Dermis microvascular lymphatic vessel endothelial cell (primary cell): ENCODE measurements around the gene ZNF14. TPM values are rescaled to one million over a fixed set of nuclear protein-coding genes. Genes with fewer than 3 reads are reported as not detected.

Experiments used
- total RNA-seq: library from RNA; depleted of rRNA; stranded (reverse); fragments of >200 nt; gene quantifications from 2 replicates; pipeline ENCODE4 v1.2.1, GENCODE V29; 2014

ZNF14 gene
- total RNA-seq, 1 donor from 2014 or later: 2.8 TPM

Other genes starting within 250 kb of the ZNF14 start
- gene TSSK6, start 217.6 kb downstream of the ZNF14 start, total RNA-seq: 0.26 and 0.89 TPM in 2 replicates
- gene NDUFA13, start 216.9 kb downstream of the ZNF14 start, total RNA-seq: 221 and 250 TPM in 2 replicates
- gene YJEFN3, start 204.2 kb downstream of the ZNF14 start, total RNA-seq: 0.25 and 0.26 TPM in 2 replicates
- gene CILP2, start 194.8 kb downstream of the ZNF14 start, total RNA-seq: under 0.01 TPM in 2 replicates
- gene PBX4, start 114.4 kb downstream of the ZNF14 start, total RNA-seq: 0.13 TPM in 1 of 2 replicates, not detected in the other
- gene LPAR2, start 104.9 kb downstream of the ZNF14 start, total RNA-seq: 0.51 and 1.0 TPM in 2 replicates
- gene GMIP, start 89.5 kb downstream of the ZNF14 start, total RNA-seq: 3.7 and 8.0 TPM in 2 replicates
- 14.0 and 25.7 TPM in 2 replicates for gene ATP13A1, start 69.4 kb downstream of the ZNF14 start, total RNA-seq
- 9.8 and 10.1 TPM in 2 replicates for gene ZNF101, start 64.3 kb downstream of the ZNF14 start, total RNA-seq
- 5.5 and 9.7 TPM in 2 replicates for gene ZNF506, start 88.6 kb upstream of the ZNF14 start, total RNA-seq
- 2.4 and 3.7 TPM in 2 replicates for gene ZNF253, start 132.8 kb upstream of the ZNF14 start, total RNA-seq
- 4.1 and 4.4 TPM in 2 replicates for gene ZNF93, start 167.8 kb upstream of the ZNF14 start, total RNA-seq